Loucy (cell line): ENCODE results near the gene NEDD4L.

Source experiments
- H2AFZ ChIP-seq: fragments of 200-600 bp; sonication (generic); 2 replicates; pipeline ENCODE4 v1.6.0; 2016; ENCODE audit warnings: antibody characterized with exemption, mild to moderate bottlenecking, low read length, moderate library complexity
- H3F3A ChIP-seq: fragments of 200-600 bp; 2 replicates; pipeline ENCODE4 v1.6.0; 2016; ENCODE audit warnings: antibody characterized with exemption, low read depth, mild to moderate bottlenecking
- H3K27me3 ChIP-seq: fragments of 200-600 bp; sonication (generic); 2 replicates; pipeline ENCODE4 v1.6.1; 2014; ENCODE audit warnings: low read length, mild to moderate bottlenecking; ENCODE audit not compliant: insufficient read depth, poor library complexity, severe bottlenecking
- H3K36me3 ChIP-seq: fragments of 200-600 bp; sonication (generic); 2 replicates; pipeline ENCODE4 v1.6.1; 2016; ENCODE audit warnings: low read length; ENCODE audit not compliant: insufficient read depth
- H3K4me1 ChIP-seq: fragments of 200-600 bp; sonication (generic); 2 replicates; pipeline ENCODE4 v1.5.1; 2014; ENCODE audit warnings: low read length, mild to moderate bottlenecking; ENCODE audit not compliant: insufficient read depth, poor library complexity, severe bottlenecking
- H3K4me2 ChIP-seq: fragments of 200-600 bp; sonication (generic); 2 replicates; pipeline ENCODE4 v1.6.0; 2014; ENCODE audit warnings: antibody characterized with exemption, low read length, low read depth, mild to moderate bottlenecking; ENCODE audit not compliant: poor library complexity, severe bottlenecking
- H3K4me3 ChIP-seq: fragments of 200-600 bp; sonication (generic); 2 replicates; pipeline ENCODE4 v1.5.1; 2014; ENCODE audit warnings: low read length, mild to moderate bottlenecking, mixed read lengths; ENCODE audit not compliant: poor library complexity, severe bottlenecking
- H3K79me2 ChIP-seq: fragments of 200-600 bp; sonication (generic); 2 replicates; pipeline ENCODE4 v1.6.1; 2014; ENCODE audit warnings: low read length; ENCODE audit not compliant: insufficient read depth
- H3K9ac ChIP-seq: fragments of 200-600 bp; sonication (generic); 2 replicates; pipeline ENCODE4 v1.6.0; 2014; ENCODE audit warnings: mild to moderate bottlenecking, low read depth, low read length, moderate library complexity; ENCODE audit not compliant: poor library complexity, severe bottlenecking
- H3K9me2 ChIP-seq: fragments of 200-600 bp; sonication (generic); replicated peaks from 2 replicates; pipeline ENCODE4 v1.6.1; 2016; ENCODE audit warnings: low read depth, low read length, mixed read lengths
- H3K9me3 ChIP-seq: fragments of 200-600 bp; sonication (generic); 2 replicates; pipeline ENCODE4 v1.6.1; 2014; ENCODE audit warnings: mild to moderate bottlenecking, antibody characterized with exemption, low read length, low read depth; ENCODE audit not compliant: insufficient read depth
- H4K20me1 ChIP-seq: fragments of 200-600 bp; sonication (generic); 2 replicates; pipeline ENCODE4 v1.6.0; 2014; ENCODE audit warnings: antibody characterized with exemption, low read length, mild to moderate bottlenecking; ENCODE audit not compliant: insufficient read depth, poor library complexity, severe bottlenecking
- EZH2phosphoT487 ChIP-seq: fragments of 200-600 bp; IDR thresholded peaks from 2 replicates; pipeline ENCODE4 v1.6.1; 2018; ENCODE audit warnings: antibody characterized with exemption, mild to moderate bottlenecking, moderate library complexity, borderline replicate concordance
- TF ChIP-seq, protein P1 (sequence below): fragments of 200-600 bp; sonication (generic); conservative IDR thresholded peaks from 2 replicates; pipeline ENCODE4 v1.5.1; 2014; ENCODE audit warnings: mild to moderate bottlenecking, antibody characterized with exemption, low read length

Gene NEDD4L

GRCh38 chr18:58438161-58438957 lies 394.3 kb downstream of the NEDD4L start:
- no peak overlapping the region for H3K9ac ChIP-seq
- H3K4me3 ChIP-seq = peak overlapping the region; percentile 58
- peaks cover 4% of the 10 kb centered on the region for H3K4me1 ChIP-seq
- no peaks in the 10 kb centered on the region for H3K27me3 ChIP-seq
- no peaks in the 10 kb centered on the region for H3K9me3 ChIP-seq
- TF ChIP-seq EZH2phosphoT487 = no peak
- TF ChIP-seq, protein P1, sequence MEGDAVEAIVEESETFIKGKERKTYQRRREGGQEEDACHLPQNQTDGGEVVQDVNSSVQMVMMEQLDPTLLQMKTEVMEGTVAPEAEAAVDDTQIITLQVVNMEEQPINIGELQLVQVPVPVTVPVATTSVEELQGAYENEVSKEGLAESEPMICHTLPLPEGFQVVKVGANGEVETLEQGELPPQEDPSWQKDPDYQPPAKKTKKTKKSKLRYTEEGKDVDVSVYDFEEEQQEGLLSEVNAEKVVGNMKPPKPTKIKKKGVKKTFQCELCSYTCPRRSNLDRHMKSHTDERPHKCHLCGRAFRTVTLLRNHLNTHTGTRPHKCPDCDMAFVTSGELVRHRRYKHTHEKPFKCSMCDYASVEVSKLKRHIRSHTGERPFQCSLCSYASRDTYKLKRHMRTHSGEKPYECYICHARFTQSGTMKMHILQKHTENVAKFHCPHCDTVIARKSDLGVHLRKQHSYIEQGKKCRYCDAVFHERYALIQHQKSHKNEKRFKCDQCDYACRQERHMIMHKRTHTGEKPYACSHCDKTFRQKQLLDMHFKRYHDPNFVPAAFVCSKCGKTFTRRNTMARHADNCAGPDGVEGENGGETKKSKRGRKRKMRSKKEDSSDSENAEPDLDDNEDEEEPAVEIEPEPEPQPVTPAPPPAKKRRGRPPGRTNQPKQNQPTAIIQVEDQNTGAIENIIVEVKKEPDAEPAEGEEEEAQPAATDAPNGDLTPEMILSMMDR = no peak
- peak overlapping the region; percentile 62 for H3K4me2 ChIP-seq
- no peaks in the 10 kb centered on the region for H3K79me2 ChIP-seq
- no peaks in the 10 kb centered on the region for H3K36me3 ChIP-seq
- H3K9me2 ChIP-seq = no peaks in the 10 kb centered on the region
- no peaks in the 10 kb centered on the region for H3F3A ChIP-seq
- peak overlapping the region; percentile 87 for H2AFZ ChIP-seq
- H4K20me1 ChIP-seq = no peaks in the 10 kb centered on the region

DNA sequence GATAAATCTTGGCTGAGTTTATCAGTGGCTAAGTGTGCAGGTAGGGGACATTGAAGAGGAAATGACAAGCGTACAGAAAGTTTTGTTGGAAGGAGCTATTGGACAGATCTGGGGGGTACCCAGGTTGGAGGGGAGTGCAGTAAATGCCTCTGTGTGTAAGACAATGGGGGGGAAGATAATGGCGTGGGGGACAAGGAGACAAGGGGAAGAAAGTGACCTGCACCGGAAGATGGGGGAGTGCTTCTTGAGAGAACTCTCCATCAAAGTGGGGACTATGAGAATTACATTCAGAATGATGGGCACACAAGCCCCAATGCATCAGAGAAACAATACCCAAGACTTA lies 394.9 kb downstream of the NEDD4L start:
- H3K9ac ChIP-seq = no peak overlapping the region
- H3K79me2 ChIP-seq = no peaks in the 10 kb centered on the region
- no peaks in the 10 kb centered on the region for H3K9me3 ChIP-seq
- TF ChIP-seq EZH2phosphoT487 = no peak
- TF ChIP-seq, protein P1 = no peak
- H4K20me1 ChIP-seq = no peaks in the 10 kb centered on the region
- peaks cover 4% of the 10 kb centered on the region for H3K4me1 ChIP-seq
- H3K4me2 ChIP-seq = peak overlapping the region; percentile 62
- no peaks in the 10 kb centered on the region for H3K27me3 ChIP-seq
- no peaks in the 10 kb centered on the region for H3F3A ChIP-seq
- H3K9me2 ChIP-seq = no peaks in the 10 kb centered on the region
- peak overlapping the region; percentile 87 for H2AFZ ChIP-seq
- peak overlapping the region; percentile 58 for H3K4me3 ChIP-seq
- H3K36me3 ChIP-seq = no peaks in the 10 kb centered on the region

GRCh38 chr18:58443671-58444070 lies 399.6 kb downstream of the NEDD4L start:
- H3K4me2 ChIP-seq = no peak overlapping the region

More at GRCh38 chr18:58443671-58444070, 399.6 kb downstream of the NEDD4L start:
- Histone ChIP-seq H3K9me2 (no peaks in the 10 kb centered on the region), H3F3A (no peaks in the 10 kb centered on the region), H3K36me3 (no peaks in the 10 kb centered on the region), H3K9ac (no peak overlapping the region), H2AFZ (no peak overlapping the region), H3K79me2 (no peaks in the 10 kb centered on the region), H4K20me1 (no peaks in the 10 kb centered on the region), H3K27me3 (no peaks in the 10 kb centered on the region), H3K4me3 (no peak overlapping the region), H3K4me1 (peaks cover 3% of the 10 kb centered on the region), H3K9me3 (no peaks in the 10 kb centered on the region)
- TF ChIP-seq EZH2phosphoT487 = no peak
- TF ChIP-seq, protein P1 = no peak
